A549 (cell line): ENCODE measurements around the gene TMEM219.

ENCODE experiments used
- CTCF ChIP-seq: fragments of >200 bp; sonication (Bioruptor Twin); formaldehyde crosslinking; IDR thresholded peaks from 3 replicates; pipeline ENCODE4 v1.5.1; 2016
- POLR2A ChIP-seq: IDR thresholded peaks from 2 replicates; pipeline ENCODE4 v1.6.1; 2012; ENCODE audit warnings: mild to moderate bottlenecking, low read length

- TF ChIP-seq CTCF (no peak), POLR2A (no peak)
Measured at GRCh38 chr16:30002614-30003346, 40.9 kb downstream of the TMEM219 start.
